ENCODE measurements around the gene CHPF2. TPM values are rescaled to one million over a fixed set of nuclear protein-coding genes. Genes with fewer than 3 reads are reported as not detected.

Gene CHPF2
- polyA plus RNA-seq, 1 experiment = 32.9 TPM

- Histone ChIP-seq H3K27me3 (ENCODE audit: control insufficient read depth, insufficient read depth, low read length) (peaks cover 75% of the 10 kb centered on the region), H3K9me3 (ENCODE audit: control insufficient read depth, insufficient read depth, low read length) (no peaks in the 10 kb centered on the region; the same call in 1 of the 2 replicates), H3K27ac (ENCODE audit: low read depth, low read length) (no peak overlapping the region), H3K4me3 (ENCODE audit: low read depth, low read length) (no peak overlapping the region)
- no peak for TF ChIP-seq CTCF (IDR thresholded peaks at IDR 0.05; ENCODE audit: low read depth, low read length)
- no peak for DNase-seq (ENCODE audit: low read depth, low spot score)
- CTCF ChIA-PET = interaction anchor here (1.6 to 1.9 kb wide), 2 partner anchors 31 to 45 kb away, joined by 4 to 5 read pairs; no protein-coding TSS in a partner anchor
- POLR2A ChIA-PET = interaction anchor here (0.7 kb wide), 1 partner anchor 28 kb away, joined by 3 read pairs; the partner anchor contains the start of gene ABCF2
Measured at GRCh38 chr7:151198945-151199848, 33.1 kb upstream of the CHPF2 start.

GRCh38 chr7:151201344-151201743 is 30.9 kb upstream of the CHPF2 start:
- no peak overlapping the region for H3K4me3 ChIP-seq (ENCODE audit: low read depth, low read length)
- TF ChIP-seq CTCF (IDR thresholded peaks at IDR 0.05; ENCODE audit: low read depth, low read length) = no peak
- H3K27ac ChIP-seq (ENCODE audit: low read depth, low read length) = no peak overlapping the region
- ChIA-PET POLR2A (no interaction called here), CTCF (no interaction called here)
- H3K9me3 ChIP-seq (ENCODE audit: control insufficient read depth, insufficient read depth, low read length) = peaks cover 2% of the 10 kb centered on the region; the same call in 1 of the 2 replicates
- no peak for DNase-seq (ENCODE audit: low read depth, low spot score)
- H3K27me3 ChIP-seq (ENCODE audit: control insufficient read depth, insufficient read depth, low read length) = peaks cover 76% of the 10 kb centered on the region

GRCh38 chr7:151201751-151202150 is 30.5 kb upstream of the CHPF2 start:
- Histone ChIP-seq H3K4me3 (ENCODE audit: low read depth, low read length) (no peak overlapping the region), H3K9me3 (ENCODE audit: control insufficient read depth, insufficient read depth, low read length) (peaks cover 2% of the 10 kb centered on the region; the same call in 1 of the 2 replicates), H3K27ac (ENCODE audit: low read depth, low read length) (no peak overlapping the region), H3K27me3 (ENCODE audit: control insufficient read depth, insufficient read depth, low read length) (peaks cover 78% of the 10 kb centered on the region)
- ChIA-PET POLR2A (no interaction called here), CTCF (no interaction called here)
- TF ChIP-seq CTCF (IDR thresholded peaks at IDR 0.05; ENCODE audit: low read depth, low read length) = no peak
- no peak for DNase-seq (ENCODE audit: low read depth, low spot score)

GRCh38 chr7:151202836-151203235 is 29.4 kb upstream of the CHPF2 start:
- ChIA-PET POLR2A (no interaction called here), CTCF (no interaction called here)
- no peak for TF ChIP-seq CTCF (IDR thresholded peaks at IDR 0.05; ENCODE audit: low read depth, low read length)
- H3K27ac ChIP-seq (ENCODE audit: low read depth, low read length) = no peak overlapping the region
- no peak overlapping the region for H3K4me3 ChIP-seq (ENCODE audit: low read depth, low read length)
- no peak for DNase-seq (ENCODE audit: low read depth, low spot score)
- peaks cover 76% of the 10 kb centered on the region for H3K27me3 ChIP-seq (ENCODE audit: control insufficient read depth, insufficient read depth, low read length)
- peaks cover 2% of the 10 kb centered on the region; the same call in 1 of the 2 replicates for H3K9me3 ChIP-seq (ENCODE audit: control insufficient read depth, insufficient read depth, low read length)

- CTCF ChIA-PET = no interaction called here
- H3K27ac ChIP-seq (ENCODE audit: low read depth, low read length) = no peak overlapping the region
- POLR2A ChIA-PET = no interaction called here
- no peak for DNase-seq (ENCODE audit: low read depth, low spot score)
- H3K27me3 ChIP-seq (ENCODE audit: control insufficient read depth, insufficient read depth, low read length) = peaks cover 74% of the 10 kb centered on the region
- H3K4me3 ChIP-seq (ENCODE audit: low read depth, low read length) = no peak overlapping the region
- TF ChIP-seq CTCF (IDR thresholded peaks at IDR 0.05; ENCODE audit: low read depth, low read length) = no peak
- H3K9me3 ChIP-seq (ENCODE audit: control insufficient read depth, insufficient read depth, low read length) = peaks cover 2% of the 10 kb centered on the region; the same call in 1 of the 2 replicates
Measured at GRCh38 chr7:151204383-151205032, 27.8 kb upstream of the CHPF2 start.

All from AG04450 (cell line).